GM23338 (cell line): ENCODE results near the gene DOCK10. TPM values are rescaled to one million over a fixed set of nuclear protein-coding genes. Genes with fewer than 3 reads are reported as not detected.

Source experiments
- ATAC-seq: fragments of 200-7000 bp; cut with Tn5 transposase; 3 replicates; pipeline ENCODE4 v1.9.1; 2020
- DNase-seq: peaks from one replicate; pipeline ENCODE4 v3.0.0-alpha.2; 2015; ENCODE audit warnings: low spot score
- H2AFZ ChIP-seq: fragments of 200-600 bp; sonication (generic); 2 replicates; pipeline ENCODE4 v1.8.0; 2016; ENCODE audit warnings: antibody characterized with exemption, mild to moderate bottlenecking, moderate library complexity
- H3F3A ChIP-seq: fragments of 200-600 bp; sonication (generic); replicated peaks from 2 replicates; pipeline ENCODE4 v1.8.0; 2017; ENCODE audit warnings: antibody characterized with exemption, mixed run types, low read depth
- H3K27ac ChIP-seq: fragments of 200-600 bp; sonication (generic); 2 replicates; pipeline ENCODE4 v1.6.1; 2016; ENCODE audit warnings: low read depth
- H3K27me3 ChIP-seq: fragments of 200-600 bp; sonication (generic); 2 replicates; pipeline ENCODE4 v1.8.0; 2016; ENCODE audit warnings: mild to moderate bottlenecking, mixed run types, moderate library complexity; ENCODE audit not compliant: insufficient read depth
- H3K36me3 ChIP-seq: fragments of 200-600 bp; sonication (generic); 2 replicates; pipeline ENCODE4 v1.8.0; 2016; ENCODE audit warnings: mild to moderate bottlenecking; ENCODE audit not compliant: insufficient read depth
- H3K4me1 ChIP-seq: fragments of 200-600 bp; sonication (generic); 2 replicates; pipeline ENCODE4 v1.8.0; 2016; ENCODE audit warnings: mild to moderate bottlenecking, moderate library complexity; ENCODE audit not compliant: insufficient read depth
- H3K4me2 ChIP-seq: fragments of 200-600 bp; sonication (generic); 2 replicates; pipeline ENCODE4 v1.7.1; 2017; ENCODE audit warnings: mixed run types
- H3K4me3 ChIP-seq: fragments of 200-600 bp; sonication (generic); 2 replicates; pipeline ENCODE4 v1.6.1; 2016; ENCODE audit warnings: mixed run types
- H3K79me2 ChIP-seq: fragments of 200-600 bp; sonication (generic); replicated peaks from 2 replicates; pipeline ENCODE4 v1.8.0; 2017; ENCODE audit warnings: mild to moderate bottlenecking; ENCODE audit not compliant: insufficient read depth
- H3K9me2 ChIP-seq: fragments of 200-600 bp; sonication (generic); 2 replicates; pipeline ENCODE4 v1.8.0; 2017; ENCODE audit not compliant: insufficient read depth
- H4K20me1 ChIP-seq: fragments of 200-600 bp; sonication (generic); replicated peaks from 2 replicates; pipeline ENCODE4 v1.8.0; 2017; ENCODE audit warnings: mild to moderate bottlenecking; ENCODE audit not compliant: insufficient read depth
- H3K27ac Mint-ChIP-seq: 2 replicates; pipeline ENCODE4 v1.8.0; 2020; ENCODE audit warnings: inconsistent platforms, mild to moderate bottlenecking, moderate library complexity, mixed read lengths
- H3K27me3 Mint-ChIP-seq: 3 replicates; pipeline ENCODE4 v1.8.0; 2022; ENCODE audit warnings: low read depth, mild to moderate bottlenecking, moderate library complexity, mixed read lengths, inconsistent platforms; ENCODE audit not compliant: insufficient read depth, poor library complexity
- H3K36me3 Mint-ChIP-seq: 3 replicates; pipeline ENCODE4 v1.8.0; 2021; ENCODE audit warnings: low read depth, mild to moderate bottlenecking, inconsistent platforms, moderate library complexity, mixed read lengths
- H3K4me1 Mint-ChIP-seq: 3 replicates; pipeline ENCODE4 v1.8.0; 2020; ENCODE audit warnings: mild to moderate bottlenecking, inconsistent platforms, mixed read lengths
- H3K4me3 Mint-ChIP-seq: 3 replicates; pipeline ENCODE4 v1.8.0; 2021; ENCODE audit warnings: moderate library complexity, mild to moderate bottlenecking, inconsistent platforms, mixed read lengths
- H3K9me3 Mint-ChIP-seq: 3 replicates; pipeline ENCODE4 v1.8.0; 2020; ENCODE audit warnings: moderate library complexity, mild to moderate bottlenecking, inconsistent platforms, mixed read lengths
- CREB1 ChIP-seq: fragments of 250-450 bp; sonication (Bioruptor Pico); IDR thresholded peaks from 2 replicates; pipeline ENCODE4 v1.5.0; 2020; ENCODE audit warnings: low read depth, mild to moderate bottlenecking, moderate library complexity
- CTCF ChIP-seq, 2 experiments: fragments of 200-600 bp in 1 of 2; sonication (generic) in 1 of 2; conservative IDR thresholded peaks; 2 replicates each; pipeline versions ENCODE4 v1.5.1 to v1.6.1; 2016 to 2017; ENCODE audit warnings: antibody characterized with exemption in 2 of 2, low read depth in 2 of 2, mild to moderate bottlenecking in 2 of 2, moderate library complexity in 1 of 2
- ETS1 ChIP-seq: IDR thresholded peaks from 2 replicates; pipeline ENCODE4 v1.6.1; 2016; ENCODE audit warnings: antibody characterized with exemption
- EZH2 ChIP-seq: fragments of 200-600 bp; sonication (generic); IDR thresholded peaks from one replicate; pipeline ENCODE4 v1.8.0; 2017; ENCODE audit warnings: antibody characterized with exemption, mild to moderate bottlenecking, low read depth; ENCODE audit not compliant: unreplicated experiment
- EZH2phosphoT487 ChIP-seq: fragments of 200-600 bp; sonication (generic); IDR thresholded peaks from one replicate; pipeline ENCODE4 v1.8.1; 2018; ENCODE audit warnings: antibody characterized with exemption; ENCODE audit not compliant: unreplicated experiment
- NANOG ChIP-seq: IDR thresholded peaks from 2 replicates; pipeline ENCODE4 v1.6.1; 2016; ENCODE audit warnings: antibody characterized with exemption, borderline replicate concordance
- REST ChIP-seq: IDR thresholded peaks from one replicate; pipeline ENCODE4 v1.6.1; 2018; ENCODE audit warnings: antibody characterized with exemption; ENCODE audit not compliant: unreplicated experiment
- STAT1 ChIP-seq: IDR thresholded peaks from one replicate; pipeline ENCODE4 v1.6.1; 2016; ENCODE audit warnings: antibody characterized with exemption; ENCODE audit not compliant: unreplicated experiment
- ZNF331 ChIP-seq: fragments of 250-450 bp; sonication (Bioruptor Pico); IDR thresholded peaks from 2 replicates; pipeline ENCODE4 v1.5.0; 2020; ENCODE audit warnings: low read depth, mild to moderate bottlenecking, moderate library complexity
- ZNF462 ChIP-seq: fragments of 250-450 bp; sonication (Bioruptor Pico); IDR thresholded peaks from 2 replicates; pipeline ENCODE4 v1.5.0; 2020; ENCODE audit warnings: mild to moderate bottlenecking, moderate library complexity
- polyA plus RNA-seq: library from polyadenylated mRNA; unstranded; fragments of >200 nt; fragmentation: Nextera tagmentation; extraction: Ambion mirVana; gene quantifications from 2 replicates; pipeline ENCODE4 v1.2.1, GENCODE V29; 2016
- total RNA-seq: library from RNA; depleted of rRNA; stranded (reverse); fragments of >200 nt; shearing (Covaris generic); gene quantifications from 2 replicates; pipeline ENCODE4 v1.2.3, GENCODE V29; 2014

The DOCK10 gene
- total and polyA plus RNA-seq, 2 experiments from 2014 or later, result 1.0 to 1.7 TPM

- Histone ChIP-seq H2AFZ (no peak overlapping the region), H4K20me1 (no peaks in the 10 kb centered on the region), H3K27me3 (no peaks in the 10 kb centered on the region), H3K9me2 (no peaks in the 10 kb centered on the region), H3K4me3 (no peak overlapping the region), H3K36me3 (no peaks in the 10 kb centered on the region), H3K4me2 (no peak overlapping the region), H3K79me2 (no peaks in the 10 kb centered on the region), H3F3A (no peaks in the 10 kb centered on the region), H3K27ac (no peak overlapping the region), H3K4me1 (peaks cover 1% of the 10 kb centered on the region; the same call in 1 of the 2 replicates)
- no peak for DNase-seq
- Mint-ChIP-seq H3K4me3 (no peak overlapping the region), H3K36me3 (no peaks in the 10 kb centered on the region), H3K27me3 (no peaks in the 10 kb centered on the region), H3K4me1 (peaks cover 5% of the 10 kb centered on the region; the same call in 2 of the 3 replicates), H3K27ac (no peak overlapping the region), H3K9me3 (no peaks in the 10 kb centered on the region)
- TF ChIP-seq STAT1 (no peak), NANOG (no peak), CTCF (conservative IDR thresholded peaks at IDR 0.05; ENCODE audit: low read depth in 2 of 2) (no peak)
- ATAC-seq, result no peak
These were observed 42.9 kb downstream of the DOCK10 start for GRCh38 chr2:224999321-224999720.

- Histone ChIP-seq H3K27me3 (no peaks in the 10 kb centered on the region), H4K20me1 (no peaks in the 10 kb centered on the region), H3F3A (no peaks in the 10 kb centered on the region), H3K4me1 (no peaks in the 10 kb centered on the region), H3K27ac (no peak overlapping the region), H3K4me3 (no peak overlapping the region), H3K36me3 (no peaks in the 10 kb centered on the region), H3K9me2 (no peaks in the 10 kb centered on the region), H3K79me2 (no peaks in the 10 kb centered on the region), H3K4me2 (no peak overlapping the region), H2AFZ (no peak overlapping the region)
- Mint-ChIP-seq H3K9me3 (no peaks in the 10 kb centered on the region), H3K4me3 (no peak overlapping the region), H3K27ac (no peak overlapping the region), H3K36me3 (no peaks in the 10 kb centered on the region), H3K27me3 (no peaks in the 10 kb centered on the region), H3K4me1 (no peaks in the 10 kb centered on the region; the same call in 1 of the 3 replicates)
- ATAC-seq (no peak), DNase-seq (no peak)
- no peak for TF ChIP-seq ETS1
- no peak for TF ChIP-seq ZNF331 (CRISPR knock-in tag)
- TF ChIP-seq EZH2, result no peak
- no peak for TF ChIP-seq EZH2phosphoT487
- TF ChIP-seq ZNF462 (CRISPR knock-in tag), result no peak
- no peak for TF ChIP-seq CREB1
- TF ChIP-seq REST, result no peak
These were observed 44.5 kb downstream of the DOCK10 start for GRCh38 chr2:224997802-224998201.
